ENCODE measurements around the gene PTAR1.

Gene PTAR1

DNA sequence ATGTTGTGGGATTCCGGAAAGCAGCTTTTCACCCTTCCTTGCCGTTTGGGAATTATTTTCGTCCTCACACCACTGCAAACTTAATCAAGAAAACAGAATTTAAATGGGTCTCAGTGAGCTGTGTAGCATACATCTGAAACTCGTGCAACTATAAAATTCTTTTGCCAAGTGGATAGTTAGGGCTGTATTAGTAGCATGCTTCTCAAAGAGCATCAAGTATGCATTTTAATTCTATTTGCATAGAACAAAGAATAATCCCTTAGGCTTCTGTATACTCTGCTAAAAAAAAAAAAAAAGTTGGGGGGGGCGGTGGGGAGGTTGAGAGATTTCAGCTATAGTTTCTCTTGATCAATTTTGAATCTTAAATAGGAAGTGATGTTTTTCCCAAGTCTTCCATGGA is 75.9 kb downstream of the PTAR1 start:
- no peak for DNase-seq (ENCODE audit: low read depth, low spot score)
- H3K4me3 ChIP-seq (ENCODE audit: low read length): no peak overlapping the region

DNA sequence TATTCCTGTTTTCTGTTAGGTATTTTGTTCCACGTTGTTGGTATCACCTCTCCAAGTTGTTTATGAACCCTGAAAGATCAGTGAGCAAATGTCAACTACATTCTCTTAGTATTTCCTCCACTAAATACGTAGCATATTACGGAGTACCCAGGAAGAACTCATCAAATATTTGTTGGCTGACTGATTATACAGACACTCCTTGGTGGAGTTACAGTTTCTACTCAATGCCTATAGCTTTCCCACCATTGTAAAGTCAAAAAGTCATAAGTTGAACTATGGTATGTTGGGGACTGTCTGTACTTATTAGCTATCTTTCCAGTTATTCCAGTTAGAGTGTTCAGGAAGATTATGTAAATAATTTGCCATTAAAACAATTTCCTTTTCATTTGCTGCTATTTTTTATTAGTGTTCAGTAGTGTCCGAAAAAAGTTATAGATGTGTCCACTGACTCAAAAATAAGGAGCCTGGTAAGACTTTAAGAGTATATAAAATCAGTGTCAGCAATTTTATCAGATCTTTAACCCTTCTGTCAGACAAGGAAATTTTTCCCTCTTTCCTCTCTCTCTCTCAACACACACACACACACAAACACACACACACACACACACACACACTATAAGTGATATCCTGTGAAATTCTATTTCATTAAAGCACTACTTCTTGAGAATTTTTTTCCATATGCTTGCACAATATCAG is 80.8 kb downstream of the PTAR1 start:
- no peak overlapping the region for H3K4me3 ChIP-seq (ENCODE audit: low read length)
- no peak for DNase-seq (ENCODE audit: low read depth, low spot score)

DNA sequence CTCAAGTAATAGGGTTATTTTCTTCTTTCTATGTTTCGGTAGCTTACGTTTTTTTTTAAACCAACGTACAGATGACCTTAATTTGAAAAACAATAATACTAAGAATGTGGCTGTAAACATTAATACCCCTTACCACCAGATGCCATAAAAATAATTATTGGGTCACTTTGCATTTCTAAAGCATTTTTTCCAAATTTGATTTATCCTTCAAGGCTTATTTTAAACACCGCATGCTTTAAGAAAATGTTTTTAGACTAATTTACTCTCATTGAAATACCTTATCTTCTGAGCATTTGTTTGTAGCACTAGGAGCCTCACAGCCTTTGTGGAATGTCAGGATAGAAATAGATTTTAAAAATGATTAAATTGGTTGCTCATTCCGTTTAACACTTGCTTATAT is 81.9 kb downstream of the PTAR1 start:
- DNase-seq (ENCODE audit: low read depth, low spot score): no peak
- no peak overlapping the region for H3K4me3 ChIP-seq (ENCODE audit: low read length)

DNA sequence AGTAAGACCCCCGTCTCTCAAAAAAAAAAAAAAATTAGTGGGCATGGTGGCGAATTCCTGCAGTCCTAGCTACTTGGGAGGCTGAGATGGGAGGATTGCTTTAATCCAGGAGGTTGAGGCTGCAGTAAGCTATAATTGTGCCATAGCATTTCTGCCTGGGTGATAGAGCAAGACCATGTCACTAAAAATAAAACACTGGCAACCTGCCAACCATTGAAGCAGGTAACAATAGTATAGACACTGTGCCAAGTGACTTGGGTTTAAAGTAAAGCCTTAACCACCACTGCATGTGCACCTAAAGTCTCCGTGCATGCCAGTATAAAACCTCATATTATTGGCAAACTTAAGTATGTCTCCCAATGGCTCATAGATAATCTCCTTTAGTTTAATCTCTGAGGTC is 84.2 kb downstream of the PTAR1 start:
- H3K4me3 ChIP-seq (ENCODE audit: low read length): no peak overlapping the region
- no peak for DNase-seq (ENCODE audit: low read depth, low spot score)

DNA sequence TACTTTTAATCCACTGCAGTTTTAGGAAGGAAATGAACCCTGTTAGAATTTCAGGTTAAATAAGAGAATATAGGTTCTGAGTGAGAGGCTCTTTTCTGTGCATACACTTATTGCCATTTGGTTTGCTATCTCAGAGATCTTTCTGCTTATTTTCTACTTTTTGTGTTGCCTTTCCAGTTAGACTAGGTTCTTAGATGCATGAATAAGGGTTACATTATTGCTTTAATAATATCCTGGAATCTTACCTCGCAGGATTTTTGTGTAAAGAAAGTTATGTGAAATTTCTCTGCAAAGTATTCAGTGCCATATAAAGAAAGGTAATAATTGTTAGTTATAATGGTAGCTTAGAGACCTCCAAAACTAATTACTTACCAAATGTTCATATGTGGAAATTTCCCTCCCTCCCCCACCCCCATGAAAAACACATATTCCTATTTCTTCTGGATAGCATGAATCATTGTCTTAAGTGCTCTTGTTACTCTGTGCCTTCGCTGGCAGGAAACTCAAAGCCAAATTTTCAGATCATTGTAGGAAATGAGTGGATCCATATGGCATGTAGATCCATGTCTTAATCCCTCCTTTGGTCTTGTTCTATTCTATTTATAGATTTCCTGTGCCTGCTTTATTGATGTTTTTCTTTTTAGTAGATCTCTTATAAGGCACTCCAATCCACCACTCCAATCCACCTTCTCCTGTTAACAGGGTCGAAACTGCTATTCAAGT is 84.9 kb downstream of the PTAR1 start:
- no peak for DNase-seq (ENCODE audit: low read depth, low spot score)
- no peak overlapping the region for H3K4me3 ChIP-seq (ENCODE audit: low read length)

DNA sequence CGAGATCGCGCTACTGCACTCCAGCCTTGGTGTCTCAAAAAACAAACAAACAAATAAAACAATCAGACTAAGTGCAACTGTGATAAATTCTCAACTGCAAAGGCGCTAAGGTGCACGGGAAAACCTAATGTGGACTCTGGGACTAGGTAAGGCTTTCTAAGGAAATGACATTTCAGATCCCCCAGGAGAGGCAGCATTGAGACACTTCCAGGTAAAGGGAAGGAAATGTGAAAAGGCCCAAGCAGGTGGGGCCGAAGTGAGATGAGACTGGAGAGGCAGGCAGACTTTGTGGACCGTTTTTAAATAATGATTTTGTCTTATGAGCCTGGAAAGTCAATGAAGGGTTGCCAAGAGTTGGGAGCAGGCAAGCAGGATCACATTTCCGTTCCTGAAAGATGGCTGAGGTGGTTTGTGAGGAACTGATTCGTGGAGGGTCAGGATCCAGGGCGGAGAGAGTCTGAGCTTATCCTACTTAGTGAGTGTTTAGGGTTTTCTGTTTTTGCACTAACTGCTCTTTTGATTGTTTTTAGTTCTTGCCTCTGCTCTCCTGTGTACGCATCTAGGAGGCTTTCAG is 85.6 kb downstream of the PTAR1 start:
- DNase-seq (ENCODE audit: low read depth, low spot score): no peak
- H3K4me3 ChIP-seq (ENCODE audit: low read length): no peak overlapping the region

DNA sequence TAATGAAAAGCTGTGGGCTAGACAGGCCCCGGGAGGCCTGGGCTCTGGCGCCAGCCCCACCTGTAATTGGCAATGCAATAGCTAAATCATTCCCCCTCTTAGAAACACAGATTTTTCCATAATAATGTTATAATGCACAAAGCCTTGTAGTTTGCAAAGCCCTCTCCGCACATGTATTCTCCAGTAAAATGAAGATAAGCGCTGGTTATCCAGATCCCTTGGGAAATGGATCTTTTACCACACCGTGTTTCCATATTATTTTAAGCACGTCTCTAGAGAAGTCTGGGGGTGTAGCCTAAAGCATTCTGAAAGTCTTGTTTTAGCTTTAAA is 86.5 kb downstream of the PTAR1 start:
- no peak for DNase-seq (ENCODE audit: low read depth, low spot score)
- H3K4me3 ChIP-seq (ENCODE audit: low read length): peak overlapping the region; percentile 68

DNA sequence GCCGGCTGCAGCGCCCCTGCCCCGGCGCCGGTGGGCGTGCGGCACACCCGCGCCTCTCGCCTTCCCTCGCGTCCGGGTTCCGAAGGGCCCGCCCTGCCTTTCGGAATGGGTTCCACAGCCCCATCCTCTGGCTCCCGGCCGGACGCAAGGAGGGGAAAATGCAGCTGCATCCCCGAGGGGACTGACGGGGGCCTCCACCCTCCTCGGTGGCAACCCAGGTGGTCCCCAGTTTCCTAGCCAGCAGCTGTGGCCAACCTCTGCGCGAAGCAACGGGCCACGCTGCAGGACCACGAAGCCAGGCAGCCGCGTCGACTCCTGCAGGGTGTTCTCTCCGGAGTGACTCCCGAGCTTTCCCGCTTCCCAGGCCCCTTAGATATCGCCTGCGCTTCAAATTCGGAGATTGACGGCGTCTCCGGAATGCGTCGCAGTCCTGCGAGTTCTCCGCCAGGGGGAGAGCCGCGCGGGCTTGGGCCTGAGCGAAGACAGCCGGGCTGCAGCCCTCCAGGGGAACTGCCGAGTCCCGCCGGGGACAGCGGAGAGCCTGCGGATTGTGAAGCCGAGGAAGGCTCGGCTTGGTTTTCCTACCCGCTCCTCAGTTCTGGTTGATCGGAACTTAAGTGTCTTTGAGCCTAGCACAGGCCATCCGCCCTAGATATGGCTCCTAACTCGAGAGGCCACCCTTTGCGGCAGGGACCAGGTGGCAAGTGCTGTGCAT is 87.1 kb downstream of the PTAR1 start:
- H3K4me3 ChIP-seq (ENCODE audit: low read length): peak overlapping the region; percentile 68

DNA sequence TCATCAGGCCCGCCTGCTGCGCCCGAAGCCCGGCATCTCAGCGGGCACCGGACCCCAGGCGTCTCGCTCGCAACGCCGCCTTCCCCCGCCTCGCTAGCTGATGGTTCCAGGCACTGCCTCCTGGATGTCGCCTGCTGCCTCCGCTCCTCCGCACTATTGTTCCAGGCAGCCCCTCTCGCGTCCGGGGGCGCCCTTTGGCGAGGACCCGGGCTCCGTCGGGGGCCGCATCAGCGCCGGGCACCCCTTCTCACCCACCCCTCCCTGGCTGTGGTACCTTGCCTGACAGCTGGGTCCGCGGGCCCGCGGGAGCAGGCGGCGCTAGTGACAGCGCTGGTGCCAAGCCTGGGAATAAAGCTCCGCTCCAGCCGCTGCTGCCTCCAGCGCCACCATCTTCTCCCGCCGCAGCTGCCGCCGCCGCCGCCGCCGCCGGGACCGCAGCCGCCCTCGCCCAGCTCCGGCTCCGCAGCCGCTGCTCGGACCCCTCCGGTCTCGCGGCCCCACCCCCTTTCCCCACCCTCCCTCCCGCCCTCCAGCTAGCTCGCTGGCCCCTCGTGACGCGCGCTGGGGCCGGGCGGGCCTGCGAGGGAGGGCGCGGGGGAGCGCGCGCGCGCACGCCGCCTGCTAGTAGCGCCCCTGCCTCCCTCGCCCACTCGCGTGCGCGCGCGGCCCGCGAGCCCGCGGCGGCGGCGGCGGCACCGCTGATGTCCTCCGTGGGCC is 87.8 kb downstream of the PTAR1 start, which contains the start of gene APBA1:
Gene APBA1, minus strand, starts transcription at position 493 of the 717 bp plus-strand sequence.
- peak within 1 kb of the TSS; percentile 68 for H3K4me3 ChIP-seq (ENCODE audit: low read length)
- DNase-seq (ENCODE audit: low read depth, low spot score): no peak

More for the DNA sequence above, 87.1 kb downstream of the PTAR1 start:
- peak; percentile 70 for DNase-seq (ENCODE audit: low read depth, low spot score)

DNA sequence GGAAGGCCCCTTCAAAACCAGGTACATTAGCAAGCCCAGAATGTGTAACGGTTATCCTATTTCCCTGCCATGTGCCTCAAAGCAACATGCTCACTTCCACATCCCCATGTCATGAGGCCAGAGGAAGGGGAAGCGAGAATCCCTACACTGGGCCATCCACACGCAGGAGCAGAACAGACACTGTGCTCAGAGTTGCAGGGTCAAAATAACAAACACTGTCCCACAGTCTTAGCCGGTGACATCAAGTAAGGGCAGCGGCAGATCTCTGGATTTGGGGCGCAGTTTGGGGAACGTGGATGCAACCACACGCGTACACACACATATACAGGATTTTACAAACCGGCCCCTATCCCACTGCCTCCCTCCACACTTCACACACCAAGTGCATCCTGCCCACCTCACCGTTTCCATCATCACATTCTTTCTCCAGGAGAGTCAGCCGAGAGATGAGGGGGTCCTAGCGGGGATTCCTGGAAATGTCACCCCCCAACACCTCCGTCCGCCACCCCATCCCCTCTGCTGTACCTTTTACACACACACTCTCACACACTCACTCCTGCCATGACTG is 88.4 kb downstream of the PTAR1 start:
- DNase-seq (ENCODE audit: low read depth, low spot score): no peak
- H3K4me3 ChIP-seq (ENCODE audit: low read length): peak overlapping the region; percentile 56

DNA sequence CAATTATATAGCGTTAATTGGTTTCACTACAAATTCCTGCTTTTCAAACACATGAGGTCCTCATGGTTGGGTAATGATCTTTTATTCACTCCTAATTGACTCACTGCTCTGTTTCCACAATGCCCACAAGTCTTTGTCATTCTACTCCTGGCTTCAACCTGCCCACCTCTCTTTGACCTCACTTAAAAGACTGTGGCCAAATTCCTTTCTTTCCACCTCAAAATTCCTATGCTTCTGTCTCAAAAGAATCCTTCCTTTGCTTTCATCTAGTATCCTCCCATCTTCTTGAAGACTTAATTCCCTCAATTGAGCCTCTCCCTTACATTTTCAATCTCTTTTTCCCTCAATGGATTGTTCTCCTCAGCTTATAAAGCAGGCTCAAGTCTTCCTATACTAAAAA is 92.5 kb downstream of the PTAR1 start:
- no peak overlapping the region for H3K4me3 ChIP-seq (ENCODE audit: low read length)
- no peak for DNase-seq (ENCODE audit: low read depth, low spot score)

DNA sequence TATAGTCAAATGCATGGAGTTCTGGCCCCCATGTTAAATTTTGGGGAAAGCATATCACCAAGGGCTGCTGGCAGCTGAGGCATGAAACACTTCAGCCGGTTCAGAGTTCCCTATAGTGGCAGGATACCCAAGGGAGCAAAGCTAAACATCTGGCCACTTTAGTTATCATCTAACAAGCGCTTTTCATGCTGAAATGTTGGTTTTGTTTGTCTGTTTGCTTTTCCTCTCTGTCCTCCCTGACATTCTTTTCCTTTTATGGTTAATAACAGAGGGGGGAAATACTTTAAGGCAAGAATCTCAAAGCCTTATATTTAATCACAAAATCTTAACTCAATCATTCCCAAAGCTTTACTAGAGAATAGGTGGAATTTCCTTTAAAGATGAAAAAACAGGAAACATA is 99.5 kb downstream of the PTAR1 start:
- H3K4me3 ChIP-seq (ENCODE audit: low read length): no peak overlapping the region
- DNase-seq (ENCODE audit: low read depth, low spot score): no peak
